ENCODE measurements around the gene PDE4D. TPM values are rescaled to one million over a fixed set of nuclear protein-coding genes. Genes with fewer than 3 reads are reported as not detected.

Gene PDE4D
- total RNA-seq, 1 experiment from 2014 or later, result 2.4 TPM

DNA sequence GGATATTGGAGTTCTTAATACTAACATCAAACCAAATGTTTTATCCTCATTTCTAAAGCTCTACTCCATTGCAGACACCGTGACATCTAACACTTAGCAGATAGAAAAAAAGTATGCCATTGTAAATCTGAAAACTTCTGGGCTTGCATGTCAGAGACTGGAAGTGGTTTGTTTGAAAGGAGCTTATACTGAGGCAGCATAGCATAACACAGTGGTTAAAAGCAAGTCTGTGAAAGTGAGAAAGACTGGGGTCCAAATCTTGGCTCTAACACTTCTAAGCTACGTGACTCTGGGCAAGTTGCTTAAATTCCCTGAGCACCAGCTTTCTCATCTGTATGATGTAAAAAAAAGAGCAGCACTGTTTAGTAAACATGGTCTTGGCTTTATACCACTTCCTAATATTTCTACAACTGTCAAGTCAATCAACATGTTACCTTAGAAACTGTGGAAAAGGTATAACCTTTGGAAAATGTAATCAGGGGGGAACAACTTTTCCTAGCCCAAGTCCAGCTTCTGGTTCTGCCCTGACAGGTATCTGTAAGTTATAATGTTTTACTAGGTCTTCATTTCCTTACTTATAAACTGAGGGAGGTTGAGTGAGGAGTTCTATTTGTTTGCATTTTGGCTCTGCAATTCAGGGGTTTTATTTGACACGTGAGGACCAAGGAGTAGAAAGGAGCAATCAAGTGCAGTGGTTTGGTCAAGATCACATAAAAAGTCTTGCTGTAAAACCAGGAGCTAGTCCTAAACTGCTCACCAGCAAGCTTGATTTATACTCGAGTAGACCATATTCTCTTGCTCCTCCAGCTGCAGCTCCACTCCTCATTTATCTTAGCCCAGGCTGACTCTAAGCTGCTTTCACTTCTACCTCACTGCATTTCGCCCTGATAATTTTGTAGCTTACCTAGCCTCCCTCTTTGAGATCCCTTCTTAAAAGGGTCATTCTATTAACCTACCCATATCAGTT lies 769.6 kb downstream of the PDE4D start:
- DNase-seq (ENCODE audit: low read depth, low spot score) (no peak), ATAC-seq (no peak)
- Histone ChIP-seq H3K9me3 (ENCODE audit: control insufficient read depth, insufficient read depth, low read depth, low read length) (no peaks in the 10 kb centered on the region), H3K4me1 (ENCODE audit: control insufficient read depth, insufficient read depth, low read length) (no peaks in the 10 kb centered on the region), H3K27ac (ENCODE audit: low read length) (no peak overlapping the region), H3K4me3 (ENCODE audit: low read depth in 2 of 2, low read length in 2 of 2) (no peak overlapping the region), H3K36me3 (ENCODE audit: control insufficient read depth, insufficient read depth, low read length) (no peaks in the 10 kb centered on the region), H3K27me3 (ENCODE audit: control insufficient read depth, insufficient read depth, low read length) (peaks cover 3% of the 10 kb centered on the region; the same call in 1 of the 2 replicates)
- CTCF ChIA-PET, result no interaction called here
- POLR2A ChIA-PET, result no interaction called here
- intact Hi-C loops (cut with micrococcal nuclease; ENCODE audit: unreplicated experiment), result no loop called here
- in situ Hi-C loops (cut with HindIII; ENCODE audit: low pct_unique_long_range_greater_than_20kb, low sequenced_read_pairs), result no loop called here
- TF ChIP-seq TCF7L2 (IDR thresholded peaks at IDR 0.05; ENCODE audit: low read depth, low read length), result no peak
- no peak for TF ChIP-seq POLR2AphosphoS5 (IDR thresholded peaks at IDR 0.05; ENCODE audit: low read depth, low read length)
- TF ChIP-seq, protein P1, sequence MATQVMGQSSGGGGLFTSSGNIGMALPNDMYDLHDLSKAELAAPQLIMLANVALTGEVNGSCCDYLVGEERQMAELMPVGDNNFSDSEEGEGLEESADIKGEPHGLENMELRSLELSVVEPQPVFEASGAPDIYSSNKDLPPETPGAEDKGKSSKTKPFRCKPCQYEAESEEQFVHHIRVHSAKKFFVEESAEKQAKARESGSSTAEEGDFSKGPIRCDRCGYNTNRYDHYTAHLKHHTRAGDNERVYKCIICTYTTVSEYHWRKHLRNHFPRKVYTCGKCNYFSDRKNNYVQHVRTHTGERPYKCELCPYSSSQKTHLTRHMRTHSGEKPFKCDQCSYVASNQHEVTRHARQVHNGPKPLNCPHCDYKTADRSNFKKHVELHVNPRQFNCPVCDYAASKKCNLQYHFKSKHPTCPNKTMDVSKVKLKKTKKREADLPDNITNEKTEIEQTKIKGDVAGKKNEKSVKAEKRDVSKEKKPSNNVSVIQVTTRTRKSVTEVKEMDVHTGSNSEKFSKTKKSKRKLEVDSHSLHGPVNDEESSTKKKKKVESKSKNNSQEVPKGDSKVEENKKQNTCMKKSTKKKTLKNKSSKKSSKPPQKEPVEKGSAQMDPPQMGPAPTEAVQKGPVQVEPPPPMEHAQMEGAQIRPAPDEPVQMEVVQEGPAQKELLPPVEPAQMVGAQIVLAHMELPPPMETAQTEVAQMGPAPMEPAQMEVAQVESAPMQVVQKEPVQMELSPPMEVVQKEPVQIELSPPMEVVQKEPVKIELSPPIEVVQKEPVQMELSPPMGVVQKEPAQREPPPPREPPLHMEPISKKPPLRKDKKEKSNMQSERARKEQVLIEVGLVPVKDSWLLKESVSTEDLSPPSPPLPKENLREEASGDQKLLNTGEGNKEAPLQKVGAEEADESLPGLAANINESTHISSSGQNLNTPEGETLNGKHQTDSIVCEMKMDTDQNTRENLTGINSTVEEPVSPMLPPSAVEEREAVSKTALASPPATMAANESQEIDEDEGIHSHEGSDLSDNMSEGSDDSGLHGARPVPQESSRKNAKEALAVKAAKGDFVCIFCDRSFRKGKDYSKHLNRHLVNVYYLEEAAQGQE (IDR thresholded peaks at IDR 0.05; ENCODE audit: insufficient read depth in 1 of 2, low read depth in 2 of 2, low read length in 1 of 2), result no peak
- TF ChIP-seq SIN3A (IDR thresholded peaks at IDR 0.05; ENCODE audit: borderline replicate concordance, insufficient read depth, low read depth, low read length), result no peak
- TF ChIP-seq, protein P2, sequence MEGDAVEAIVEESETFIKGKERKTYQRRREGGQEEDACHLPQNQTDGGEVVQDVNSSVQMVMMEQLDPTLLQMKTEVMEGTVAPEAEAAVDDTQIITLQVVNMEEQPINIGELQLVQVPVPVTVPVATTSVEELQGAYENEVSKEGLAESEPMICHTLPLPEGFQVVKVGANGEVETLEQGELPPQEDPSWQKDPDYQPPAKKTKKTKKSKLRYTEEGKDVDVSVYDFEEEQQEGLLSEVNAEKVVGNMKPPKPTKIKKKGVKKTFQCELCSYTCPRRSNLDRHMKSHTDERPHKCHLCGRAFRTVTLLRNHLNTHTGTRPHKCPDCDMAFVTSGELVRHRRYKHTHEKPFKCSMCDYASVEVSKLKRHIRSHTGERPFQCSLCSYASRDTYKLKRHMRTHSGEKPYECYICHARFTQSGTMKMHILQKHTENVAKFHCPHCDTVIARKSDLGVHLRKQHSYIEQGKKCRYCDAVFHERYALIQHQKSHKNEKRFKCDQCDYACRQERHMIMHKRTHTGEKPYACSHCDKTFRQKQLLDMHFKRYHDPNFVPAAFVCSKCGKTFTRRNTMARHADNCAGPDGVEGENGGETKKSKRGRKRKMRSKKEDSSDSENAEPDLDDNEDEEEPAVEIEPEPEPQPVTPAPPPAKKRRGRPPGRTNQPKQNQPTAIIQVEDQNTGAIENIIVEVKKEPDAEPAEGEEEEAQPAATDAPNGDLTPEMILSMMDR (IDR thresholded peaks at IDR 0.05), result no peak
- no TSS peak for BruUV-seq (replicated peaks)

DNA sequence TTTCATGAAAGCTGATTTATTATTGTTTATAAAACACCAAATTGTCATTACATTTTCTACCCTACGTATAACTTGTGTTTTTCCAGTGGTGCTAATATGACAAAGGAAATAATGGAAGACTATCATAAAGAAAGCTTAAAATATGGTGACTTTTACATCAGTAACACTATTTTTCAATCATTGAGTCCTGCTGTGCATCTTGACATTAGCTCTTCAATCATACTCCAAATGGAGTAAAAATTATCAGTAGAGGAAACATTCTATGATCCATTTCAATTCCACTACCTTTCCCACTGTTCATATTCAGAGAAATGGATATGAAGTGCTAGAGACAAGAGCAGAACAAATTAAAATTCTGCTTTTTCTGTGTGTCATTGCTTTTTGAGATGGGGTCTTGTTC lies 774.0 kb downstream of the PDE4D start:
- DNase-seq (ENCODE audit: low read depth, low spot score) (no peak), ATAC-seq (no peak)
- Histone ChIP-seq H3K27me3 (ENCODE audit: control insufficient read depth, insufficient read depth, low read length) (no peaks in the 10 kb centered on the region), H3K36me3 (ENCODE audit: control insufficient read depth, insufficient read depth, low read length) (no peaks in the 10 kb centered on the region), H3K27ac (ENCODE audit: low read length) (no peak overlapping the region), H3K9me3 (ENCODE audit: control insufficient read depth, insufficient read depth, low read depth, low read length) (no peaks in the 10 kb centered on the region), H3K4me3 (ENCODE audit: low read depth in 2 of 2, low read length in 2 of 2) (no peak overlapping the region), H3K4me1 (ENCODE audit: control insufficient read depth, insufficient read depth, low read length) (no peaks in the 10 kb centered on the region)
- no TSS peak for BruUV-seq (replicated peaks)
- ChIA-PET CTCF (no interaction called here), POLR2A (no interaction called here)
- intact Hi-C loops (cut with micrococcal nuclease; ENCODE audit: unreplicated experiment) (no loop called here), in situ Hi-C loops (cut with HindIII; ENCODE audit: low pct_unique_long_range_greater_than_20kb, low sequenced_read_pairs) (no loop called here)
- TF ChIP-seq POLR2AphosphoS5 (IDR thresholded peaks at IDR 0.05; ENCODE audit: low read depth, low read length) (no peak), TCF7L2 (IDR thresholded peaks at IDR 0.05; ENCODE audit: low read depth, low read length) (no peak), SIN3A (IDR thresholded peaks at IDR 0.05; ENCODE audit: borderline replicate concordance, insufficient read depth, low read depth, low read length) (no peak)
- TF ChIP-seq, protein P1 (IDR thresholded peaks at IDR 0.05; ENCODE audit: insufficient read depth in 1 of 2, low read depth in 2 of 2, low read length in 1 of 2), result no peak
- TF ChIP-seq, protein P2 (IDR thresholded peaks at IDR 0.05), result no peak
